IMR-90 (cell line): ENCODE data around the gene RC3H1. TPM values are rescaled to one million over a fixed set of nuclear protein-coding genes. Genes with fewer than 3 reads are reported as not detected.

Experiments used
- ATAC-seq: fragments of 200-7000 bp; cut with Tn5 transposase; 2 replicates; pipeline ENCODE4 v1.9.1; 2020; ENCODE audit warnings: low read depth, mild to moderate bottlenecking, moderate library complexity
- BruUV-seq: library from RNA; stranded (reverse); fragments of 400-500 nt; replicated peaks from 2 replicates; lab custom pipeline; 2021; lab: Mats Ljungman, UMichigan
- CTCF ChIA-PET: fragments of 300-600 bp; formaldehyde crosslinking; extraction: SDS; loops from one replicate; lab custom pipeline; 2021; ENCODE audit warnings: antibody characterized with exemption; lab: Yijun Ruan, JAX
- POLR2A ChIA-PET: fragments of 300-600 bp; sonication (Branson Sonifier 250); formaldehyde crosslinking; loops from one replicate; lab custom pipeline; 2022; ENCODE audit warnings: antibody characterized with exemption; ENCODE audit not compliant: unreplicated experiment; lab: Charles Lee
- DNase-seq: peaks from one replicate; pipeline ENCODE4 v3.0.0; 2013
- H2AFZ ChIP-seq: replicated peaks from 2 replicates; pipeline ENCODE3; 2013; ENCODE audit warnings: low read length, mild to moderate bottlenecking; ENCODE audit not compliant: poor library complexity
- H2AK5ac ChIP-seq: 2 replicates; pipeline ENCODE4 v1.6.1; 2013; ENCODE audit warnings: low read depth, low read length, inconsistent platforms
- H2AK9ac ChIP-seq: replicated peaks from 2 replicates; pipeline ENCODE3; 2013; ENCODE audit warnings: mild to moderate bottlenecking, low read depth, low read length, moderate library complexity; ENCODE audit not compliant: poor library complexity
- H2BK120ac ChIP-seq: 2 replicates; pipeline ENCODE4 v1.6.1; 2013; ENCODE audit warnings: low read depth, low read length, inconsistent platforms
- H2BK15ac ChIP-seq: 3 replicates; pipeline ENCODE4 v1.6.1; 2013; ENCODE audit warnings: low read depth, low read length, inconsistent platforms
- H2BK20ac ChIP-seq: 2 replicates; pipeline ENCODE4 v1.6.1; 2013; ENCODE audit warnings: low read depth, mild to moderate bottlenecking, inconsistent platforms, low read length, moderate library complexity
- H2BK5ac ChIP-seq: 2 replicates; pipeline ENCODE4 v1.6.1; 2013; ENCODE audit warnings: mild to moderate bottlenecking, low read depth, low read length, inconsistent platforms; ENCODE audit not compliant: poor library complexity, severe bottlenecking
- H3K14ac ChIP-seq: replicated peaks from 2 replicates; pipeline ENCODE4 v1.6.1; 2013; ENCODE audit warnings: low read depth, low read length, inconsistent platforms
- H3K18ac ChIP-seq: 2 replicates; pipeline ENCODE4 v1.6.1; 2013; ENCODE audit warnings: low read depth, low read length, control low read depth
- H3K23ac ChIP-seq: 2 replicates; pipeline ENCODE4 v1.6.1; 2013; ENCODE audit warnings: low read depth, low read length, inconsistent platforms
- H3K27ac ChIP-seq: 2 replicates; pipeline ENCODE4 v1.5.1; 2013; ENCODE audit warnings: mild to moderate bottlenecking, control low read depth, low read length; ENCODE audit not compliant: insufficient read depth
- H3K27me3 ChIP-seq: 2 replicates; pipeline ENCODE4 v1.6.1; 2013; ENCODE audit warnings: low read length; ENCODE audit not compliant: control insufficient read depth, insufficient read depth
- H3K36me3 ChIP-seq: 2 replicates; pipeline ENCODE4 v1.6.1; 2013; ENCODE audit warnings: low read length, mixed read lengths; ENCODE audit not compliant: control insufficient read depth, insufficient read depth
- H3K4ac ChIP-seq: 2 replicates; pipeline ENCODE4 v1.6.1; 2013; ENCODE audit warnings: low read depth, low read length, inconsistent platforms
- H3K4me1 ChIP-seq: 2 replicates; pipeline ENCODE4 v1.6.1; 2013; ENCODE audit warnings: low read length, mixed read lengths; ENCODE audit not compliant: control insufficient read depth, insufficient read depth
- H3K4me2 ChIP-seq: 2 replicates; pipeline ENCODE4 v1.6.1; 2013; ENCODE audit warnings: low read depth, mild to moderate bottlenecking, control low read depth, low read length, moderate library complexity
- H3K4me3 ChIP-seq: 2 replicates; pipeline ENCODE4 v1.5.1; 2013; ENCODE audit warnings: low read depth, mild to moderate bottlenecking, control low read depth, low read length, moderate library complexity; ENCODE audit not compliant: insufficient read depth
- H3K56ac ChIP-seq: 2 replicates; pipeline ENCODE4 v1.6.1; 2013; ENCODE audit warnings: low read length, inconsistent platforms; ENCODE audit not compliant: insufficient read depth; ENCODE audit errors: extremely low read depth
- H3K79me1 ChIP-seq, 2 experiments: 2 replicates each; pipeline ENCODE4 v1.6.1; 2013; ENCODE audit warnings: low read length in 2 of 2, inconsistent platforms in 1 of 2, low read depth in 1 of 2
- H3K9ac ChIP-seq: 2 replicates; pipeline ENCODE4 v1.6.1; 2013; ENCODE audit warnings: low read depth, low read length, control low read depth
- H3K9me1 ChIP-seq: 2 replicates; pipeline ENCODE4 v1.6.1; 2013; ENCODE audit warnings: low read length, inconsistent platforms; ENCODE audit not compliant: insufficient read depth
- H3K9me3 ChIP-seq: 2 replicates; pipeline ENCODE4 v1.6.1; 2013; ENCODE audit warnings: low read length; ENCODE audit not compliant: control insufficient read depth, insufficient read depth
- H4K20me1 ChIP-seq: 2 replicates; pipeline ENCODE4 v1.6.1; 2013; ENCODE audit warnings: low read length, inconsistent platforms; ENCODE audit not compliant: insufficient read depth
- H4K5ac ChIP-seq: 2 replicates; pipeline ENCODE4 v1.6.1; 2013; ENCODE audit warnings: mild to moderate bottlenecking, low read depth, low read length, control low read depth
- H4K8ac ChIP-seq, 2 experiments: 2 replicates each; pipeline ENCODE4 v1.6.1; 2013; ENCODE audit warnings: low read depth in 2 of 2, low read length in 2 of 2, control low read depth in 1 of 2, inconsistent platforms in 1 of 2
- H4K91ac ChIP-seq: 2 replicates; pipeline ENCODE4 v1.6.1; 2013; ENCODE audit warnings: low read depth, low read length, inconsistent platforms; ENCODE audit not compliant: insufficient read depth
- FOS ChIP-seq: fragments of 150-350 bp; IDR thresholded peaks from 2 replicates; pipeline ENCODE4 v1.6.1; 2016; ENCODE audit warnings: low read depth, low read length
- MAFK ChIP-seq: IDR thresholded peaks from 2 replicates; pipeline ENCODE4 v1.6.1; 2012; ENCODE audit warnings: low read depth, low read length, improper control_type of control experiment
- RCOR1 ChIP-seq: IDR thresholded peaks from 2 replicates; pipeline ENCODE4 v1.6.1; 2012; ENCODE audit warnings: mild to moderate bottlenecking, low read length, improper control_type of control experiment; ENCODE audit not compliant: insufficient replicate concordance
- SMC3 ChIP-seq: fragments of 150-350 bp; IDR thresholded peaks from 2 replicates; pipeline ENCODE4 v1.6.1; 2016; ENCODE audit warnings: low read depth, mild to moderate bottlenecking, antibody characterized with exemption, low read length, moderate library complexity
- WGBS, 2 experiments: methylation state at CpG; one replicate each; pipeline versions ENCODE4 v1.1.5 to v1.1.7; 2013; ENCODE audit warnings: missing lambda C conversion rate in 2 of 2; ENCODE audit not compliant: insufficient read length in 1 of 2; ENCODE audit errors: extremely low coverage in 2 of 2; 5-methylcytosine and 5-hydroxymethylcytosine counted together
- dilution Hi-C: fragments of 300-500 bp; cut with HindIII; formaldehyde crosslinking; loops from one replicate; pipeline ENCODE4 v1.14.3; 2018; ENCODE audit warnings: low sequenced_read_pairs; ENCODE audit not compliant: unreplicated experiment
- in situ Hi-C: fragments of 300-500 bp; cut with MboI; formaldehyde crosslinking; loops from 3 replicates; pipeline ENCODE4 v1.14.3; 2019; ENCODE audit warnings: low sequenced_read_pairs, inconsistent platforms, mixed read lengths
- intact Hi-C: fragments of 100-400 bp; cut with micrococcal nuclease; formaldehyde crosslinking; loops from 2 replicates; pipeline ENCODE4 v1.10.0; 2022
- polyA plus RNA-seq, 3 experiments: library from polyadenylated mRNA; depleted of rRNA; stranded (reverse); fragments of >200 nt; gene quantifications; 2 replicates each; pipeline ENCODE4 v1.2.3, GENCODE V29; 2012; ENCODE audit warnings: low replicate concordance in 1 of 3
- total RNA-seq: library from RNA; depleted of rRNA; stranded (reverse); fragments of >200 nt; gene quantifications from 2 replicates; pipeline ENCODE4 v1.2.3, GENCODE V29; 2012

Gene RC3H1
- total and polyA plus RNA-seq, 2 of the 4 experiments (the other 2 are of a cell fraction): 5.1 to 39.3 TPM

DNA sequence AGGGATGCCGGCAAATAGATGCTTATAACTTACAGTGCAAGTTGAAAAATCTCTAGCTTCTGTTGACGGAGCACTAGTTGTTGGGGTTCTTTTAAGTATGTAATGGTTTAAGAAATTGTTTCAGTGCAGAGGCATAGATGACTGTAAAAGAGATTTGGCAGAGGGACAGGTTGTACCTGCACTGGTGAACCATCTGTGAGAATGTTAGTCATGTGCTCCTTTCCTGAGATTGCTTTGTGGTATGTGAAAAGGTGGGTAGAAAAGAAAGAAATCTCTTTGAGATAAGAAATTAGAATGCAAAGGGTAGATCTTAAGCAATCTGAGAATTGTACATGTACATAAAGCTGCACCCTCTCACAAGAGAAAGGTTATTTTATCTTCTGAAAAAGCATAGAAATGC lies 134.5 kb downstream of the RC3H1 start:
- Histone ChIP-seq H4K91ac (no peak overlapping the region), H3K27ac (no peak overlapping the region), H3K4ac (no peak overlapping the region), H3K9me3 (no peaks in the 10 kb centered on the region), H2BK15ac (no peak overlapping the region), H2AK9ac (no peak overlapping the region), H2AK5ac (no peak overlapping the region), H2AFZ (no peak overlapping the region), H2BK120ac (no peak overlapping the region), H3K4me2 (no peak overlapping the region), H3K27me3 (no peaks in the 10 kb centered on the region), H4K5ac (no peak overlapping the region), H3K14ac (no peak overlapping the region), H3K56ac (no peak overlapping the region), H3K18ac (no peak overlapping the region), H4K20me1 (no peaks in the 10 kb centered on the region), H3K9me1 (no peaks in the 10 kb centered on the region; the same call in 1 of the 2 replicates), H3K36me3 (peaks cover 13% of the 10 kb centered on the region), H3K79me1 (peaks cover 0 to 3% of the 10 kb centered on the region in 2 experiments; a peak in 1 of 4 replicates), H3K4me3 (no peak overlapping the region), H3K4me1 (no peaks in the 10 kb centered on the region), H2BK5ac (no peak overlapping the region), H3K9ac (no peak overlapping the region), H2BK20ac (no peak overlapping the region), H4K8ac (no peak overlapping the region), H3K23ac (no peak overlapping the region)
- TF ChIP-seq RCOR1 (no peak), FOS (no peak), MAFK (no peak), SMC3 (no peak)
- ATAC-seq (no peak), DNase-seq (no peak)
- in situ Hi-C loops (no loop called here), intact Hi-C loops (no loop called here), dilution Hi-C loops (no loop called here)
- ChIA-PET POLR2A (no interaction called here), CTCF (no interaction called here)
- WGBS, 2 experiments: 92% methylated on average over 2 of the region's 2 CpGs; no CpG with 5 or more reads in 1 of the 2 experiments
- no TSS peak for BruUV-seq
